IPS-18c (cell line): ENCODE data around the gene FKTN.
"Not testable (repeated sequence)": the region's sequence is repeated elsewhere in the genome, so short reads cannot be mapped to it uniquely, and the experiment has no call there.

ENCODE experiments used
- H3K4me3 ChIP-seq: 2 replicates; pipeline ENCODE4 v1.7.0; 2013; ENCODE audit warnings: low read depth, mild to moderate bottlenecking, low read length, moderate library complexity; ENCODE audit not compliant: insufficient read depth
- H3K9me3 ChIP-seq: one replicate; pipeline ENCODE4 v1.6.1; 2013; ENCODE audit warnings: mild to moderate bottlenecking, low read length, moderate library complexity; ENCODE audit not compliant: control insufficient read depth, insufficient read depth

Gene FKTN

GRCh38 chr9:105557804-105558610, at the start of gene FKTN:
TSS of gene FKTN (plus strand) at chr9:105558131. CDS start at chr9:105575033, 16,902 bp downstream.
- peak within 1 kb of the TSS; percentile 93 for H3K4me3 ChIP-seq
- peaks cover 9% of the 10 kb centered on the region for H3K9me3 ChIP-seq

DNA sequence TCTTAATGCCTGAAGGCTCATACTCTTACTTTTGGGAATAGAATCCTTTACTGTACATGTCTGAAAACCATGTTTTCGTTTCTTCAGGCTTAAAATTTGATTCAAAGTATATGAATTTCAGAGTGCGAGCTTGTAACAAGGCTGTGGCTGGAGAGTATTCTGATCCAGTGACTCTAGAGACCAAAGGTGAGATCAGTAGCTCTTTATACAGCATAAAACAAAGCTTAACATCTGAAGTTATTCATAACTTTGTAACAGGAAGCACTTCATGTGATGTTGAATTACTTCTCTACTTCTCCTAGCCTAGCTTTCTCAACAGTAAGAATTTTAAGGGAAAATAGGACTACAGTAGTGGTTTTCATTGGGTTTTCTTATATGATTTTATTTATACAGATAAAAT, 49.4 kb upstream of the FKTN start:
- no peaks in the 10 kb centered on the region for H3K9me3 ChIP-seq

GRCh38 chr9:105510024-105510423, 47.9 kb upstream of the FKTN start:
- Histone ChIP-seq H3K4me3 (no peak overlapping the region), H3K9me3 (no peaks in the 10 kb centered on the region)

More for the DNA sequence above, 49.4 kb upstream of the FKTN start:
- no peak overlapping the region for H3K4me3 ChIP-seq

DNA sequence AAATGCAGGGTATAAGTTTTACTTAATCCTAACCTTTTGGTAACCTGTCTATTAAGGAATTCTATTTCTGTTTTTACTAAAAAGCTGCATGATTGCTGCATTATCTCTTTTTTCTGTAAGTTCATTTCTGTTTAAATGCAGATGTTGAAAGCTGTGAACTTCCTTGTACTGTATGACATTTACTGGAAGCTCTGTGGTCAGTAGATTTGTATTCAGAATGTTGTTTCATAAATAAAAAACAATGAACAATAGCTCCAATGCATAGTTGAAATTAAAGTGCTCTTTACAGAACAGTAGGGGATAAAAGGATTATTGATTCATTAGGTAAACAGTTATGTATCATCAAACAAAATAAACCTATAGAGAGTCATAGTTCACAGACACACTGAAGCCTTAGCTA, 46.5 kb upstream of the FKTN start:
- peaks cover 2% of the 10 kb centered on the region for H3K9me3 ChIP-seq

DNA sequence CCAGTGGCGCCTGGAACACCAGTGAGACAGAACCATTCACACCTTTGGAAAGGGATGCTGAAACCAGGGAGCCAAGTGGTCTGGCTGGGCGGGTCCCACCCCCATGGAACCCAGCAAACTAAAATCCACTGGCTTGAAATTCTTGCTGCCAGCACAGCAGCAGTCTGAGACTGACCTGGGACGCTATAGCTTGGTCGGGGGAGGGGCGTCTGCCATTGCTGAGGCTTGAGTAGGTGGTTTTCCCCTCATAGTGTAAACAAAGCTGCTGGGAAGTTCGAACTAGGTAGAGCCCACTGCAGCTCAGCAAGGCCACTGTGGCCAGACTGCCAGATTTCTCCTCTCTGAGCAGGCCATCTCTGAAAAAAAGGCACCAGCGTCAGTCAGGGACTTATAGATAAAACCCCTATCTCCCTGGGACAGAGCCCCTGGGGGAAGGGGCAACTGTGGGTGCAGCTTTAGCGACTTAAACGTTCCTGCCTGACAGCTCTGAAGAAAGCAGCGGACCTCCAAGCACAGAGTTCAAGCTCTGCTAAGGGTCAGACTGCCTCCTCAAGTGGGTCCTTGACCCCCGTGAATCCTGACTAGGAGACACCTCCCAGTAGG, 42.0 kb upstream of the FKTN start:
- H3K9me3 ChIP-seq = peaks cover 4% of the 10 kb centered on the region
- H3K4me3 ChIP-seq = no peak overlapping the region

More for the DNA sequence above, 46.5 kb upstream of the FKTN start:
- no peak overlapping the region for H3K4me3 ChIP-seq

DNA sequence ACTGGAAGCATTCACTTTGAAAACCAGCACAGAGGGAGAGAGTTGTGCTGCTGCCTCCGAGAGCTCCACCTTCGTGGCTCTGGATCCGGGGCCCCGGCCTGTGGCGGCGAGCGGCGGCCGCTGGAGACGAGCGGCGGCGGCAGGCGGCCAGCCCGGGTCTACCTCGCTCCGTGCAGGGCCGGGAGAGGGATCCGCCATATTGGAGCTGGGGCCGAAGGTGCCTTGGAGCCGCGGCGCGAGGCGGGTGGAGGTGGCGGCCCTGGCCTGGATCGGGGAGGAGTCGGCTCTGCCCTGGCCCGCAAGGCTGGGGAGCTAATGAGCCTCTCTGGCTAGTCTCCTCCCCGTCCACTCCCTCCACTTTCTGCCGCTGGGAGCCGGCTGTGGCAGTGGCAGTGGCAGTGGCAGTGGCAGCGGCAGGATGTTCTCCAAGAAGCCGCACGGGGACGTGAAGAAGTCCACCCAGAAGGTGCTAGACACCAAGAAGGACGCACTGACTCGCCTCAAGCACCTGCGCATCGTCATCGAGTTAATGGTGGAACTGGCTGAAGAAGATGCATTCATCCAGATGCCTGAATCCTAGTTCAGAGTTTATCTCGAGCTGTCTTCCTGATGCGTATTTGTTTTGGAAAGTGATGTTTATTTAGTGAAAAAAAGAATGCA, 38.1 kb upstream of the FKTN start:
- not testable (repeated sequence) for H3K4me3 ChIP-seq, H3K9me3 ChIP-seq

GRCh38 chr9:105520992-105521391, 36.9 kb upstream of the FKTN start:
- not testable (repeated sequence) for H3K9me3 ChIP-seq, H3K4me3 ChIP-seq

DNA sequence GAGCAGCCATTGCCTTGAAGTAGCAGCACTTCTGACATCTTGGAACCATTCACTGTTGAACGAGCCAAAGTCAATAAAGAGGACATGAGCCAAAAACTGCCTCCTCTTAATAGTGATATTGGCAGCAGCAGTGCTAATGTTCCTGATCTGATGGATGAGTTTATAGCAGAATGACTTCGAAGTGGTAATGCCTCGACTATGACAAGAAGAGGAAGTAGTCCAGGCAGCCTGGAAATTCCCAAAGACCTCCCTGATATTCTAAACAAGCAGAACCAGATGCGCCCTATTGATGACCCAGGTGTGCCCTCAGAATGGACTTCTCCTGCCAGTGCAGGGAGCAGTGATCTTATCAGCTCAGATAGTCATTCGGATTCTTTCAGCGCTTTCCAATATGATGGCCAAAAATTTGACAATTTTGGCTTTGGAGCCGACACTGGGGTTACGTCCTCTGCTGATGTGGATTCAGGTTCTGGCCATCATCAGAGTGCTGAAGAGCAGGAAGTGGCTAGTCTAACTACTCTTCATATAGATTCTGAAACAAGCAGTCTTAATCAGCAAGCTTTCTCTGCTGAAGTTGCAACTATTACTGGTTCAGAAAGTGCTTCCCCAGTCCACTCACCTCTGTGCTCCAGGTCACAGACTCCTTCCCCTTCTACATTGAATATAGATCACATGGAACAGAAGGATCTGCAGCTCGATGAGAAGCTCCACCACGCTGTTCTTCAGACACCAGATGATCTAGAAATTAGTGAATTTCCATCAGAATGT, 35.1 kb upstream of the FKTN start:
- H3K9me3 ChIP-seq, H3K4me3 ChIP-seq: not testable (repeated sequence)

GRCh38 chr9:105531530-105531929, 26.4 kb upstream of the FKTN start:
- Histone ChIP-seq H3K9me3 (peaks cover 2% of the 10 kb centered on the region), H3K4me3 (no peak overlapping the region)

GRCh38 chr9:105535920-105536668, 21.8 kb upstream of the FKTN start:
- Histone ChIP-seq H3K9me3 (no peaks in the 10 kb centered on the region), H3K4me3 (no peak overlapping the region)

GRCh38 chr9:105539452-105539851, 18.5 kb upstream of the FKTN start:
- H3K4me3 ChIP-seq = no peak overlapping the region
- no peaks in the 10 kb centered on the region for H3K9me3 ChIP-seq

DNA sequence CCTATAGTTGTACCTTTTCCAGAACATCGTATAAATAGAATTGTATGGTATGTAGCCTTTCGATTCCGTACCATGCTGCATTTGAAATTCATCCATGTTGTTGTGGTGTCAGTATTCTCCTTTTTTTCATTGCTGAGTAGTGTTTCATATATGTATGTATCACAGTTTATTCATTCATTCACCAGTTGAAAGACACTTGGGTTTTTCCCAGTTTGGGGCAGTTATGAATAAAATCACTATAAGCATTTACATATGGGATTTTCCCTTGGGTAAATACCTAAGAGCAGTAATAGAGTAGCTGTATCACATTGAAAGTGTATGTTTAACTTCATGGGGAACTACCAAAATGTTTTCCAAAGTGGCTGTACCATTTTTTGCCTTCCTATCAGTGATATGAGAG, 16.1 kb upstream of the FKTN start:
- no peak overlapping the region for H3K4me3 ChIP-seq
- H3K9me3 ChIP-seq = no peaks in the 10 kb centered on the region

- H3K9me3 ChIP-seq = no peaks in the 10 kb centered on the region
Observed at GRCh38 chr9:105554042-105554441, 3.9 kb upstream of the FKTN start.

DNA sequence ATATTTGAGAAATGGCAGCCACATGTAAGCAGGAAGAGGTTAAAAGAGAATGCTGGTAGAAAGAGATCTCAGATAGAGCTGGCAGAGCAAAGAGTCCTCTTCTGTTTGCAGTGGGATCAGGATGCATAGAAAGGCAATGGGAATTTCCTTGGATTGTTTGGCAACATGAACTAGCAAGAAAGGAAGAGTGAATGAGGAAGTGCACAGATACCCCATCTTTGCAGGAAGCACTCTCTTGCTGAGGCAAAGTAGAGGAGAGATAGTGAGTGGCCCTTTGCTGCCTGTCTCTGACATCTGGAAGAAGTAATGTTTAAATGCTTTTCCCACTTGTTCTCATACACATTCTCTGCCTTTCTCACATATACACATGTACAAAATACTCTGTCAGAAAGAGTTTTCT, 14.5 kb downstream of the FKTN start:
- H3K4me3 ChIP-seq = no peak overlapping the region

More at GRCh38 chr9:105554042-105554441, 3.9 kb upstream of the FKTN start:
- H3K4me3 ChIP-seq = no peak overlapping the region

GRCh38 chr9:105579952-105580351, 22.0 kb downstream of the FKTN start:
- not testable (repeated sequence) for H3K9me3 ChIP-seq, H3K4me3 ChIP-seq

More for the DNA sequence above, 14.5 kb downstream of the FKTN start:
- no peaks in the 10 kb centered on the region for H3K9me3 ChIP-seq

GRCh38 chr9:105581550-105581949, 23.6 kb downstream of the FKTN start:
- H3K9me3 ChIP-seq, H3K4me3 ChIP-seq: not testable (repeated sequence)

- H3K4me3 ChIP-seq = no peak overlapping the region
- peaks cover 10% of the 10 kb centered on the region for H3K9me3 ChIP-seq
Observed at GRCh38 chr9:105593145-105593544, 35.2 kb downstream of the FKTN start.
